Measurements from ENCODE around the gene SLC13A3. TPM values are rescaled to one million over a fixed set of nuclear protein-coding genes. Genes with fewer than 3 reads are reported as not detected.

SLC13A3 gene
- total RNA-seq, 1 donor, result 4.3 TPM

GRCh38 chr20:46695892-46696291, 44.6 kb upstream of the SLC13A3 start:
- DNase-seq (ENCODE audit: low read depth), result peak; percentile 77
- TF ChIP-seq, protein P1, sequence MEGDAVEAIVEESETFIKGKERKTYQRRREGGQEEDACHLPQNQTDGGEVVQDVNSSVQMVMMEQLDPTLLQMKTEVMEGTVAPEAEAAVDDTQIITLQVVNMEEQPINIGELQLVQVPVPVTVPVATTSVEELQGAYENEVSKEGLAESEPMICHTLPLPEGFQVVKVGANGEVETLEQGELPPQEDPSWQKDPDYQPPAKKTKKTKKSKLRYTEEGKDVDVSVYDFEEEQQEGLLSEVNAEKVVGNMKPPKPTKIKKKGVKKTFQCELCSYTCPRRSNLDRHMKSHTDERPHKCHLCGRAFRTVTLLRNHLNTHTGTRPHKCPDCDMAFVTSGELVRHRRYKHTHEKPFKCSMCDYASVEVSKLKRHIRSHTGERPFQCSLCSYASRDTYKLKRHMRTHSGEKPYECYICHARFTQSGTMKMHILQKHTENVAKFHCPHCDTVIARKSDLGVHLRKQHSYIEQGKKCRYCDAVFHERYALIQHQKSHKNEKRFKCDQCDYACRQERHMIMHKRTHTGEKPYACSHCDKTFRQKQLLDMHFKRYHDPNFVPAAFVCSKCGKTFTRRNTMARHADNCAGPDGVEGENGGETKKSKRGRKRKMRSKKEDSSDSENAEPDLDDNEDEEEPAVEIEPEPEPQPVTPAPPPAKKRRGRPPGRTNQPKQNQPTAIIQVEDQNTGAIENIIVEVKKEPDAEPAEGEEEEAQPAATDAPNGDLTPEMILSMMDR (IDR thresholded peaks at IDR 0.05; ENCODE audit: insufficient read depth, low read depth, low read length), result no peak
- H3K4me3 ChIP-seq (ENCODE audit: low read depth, low read length), result no peak overlapping the region

DNA sequence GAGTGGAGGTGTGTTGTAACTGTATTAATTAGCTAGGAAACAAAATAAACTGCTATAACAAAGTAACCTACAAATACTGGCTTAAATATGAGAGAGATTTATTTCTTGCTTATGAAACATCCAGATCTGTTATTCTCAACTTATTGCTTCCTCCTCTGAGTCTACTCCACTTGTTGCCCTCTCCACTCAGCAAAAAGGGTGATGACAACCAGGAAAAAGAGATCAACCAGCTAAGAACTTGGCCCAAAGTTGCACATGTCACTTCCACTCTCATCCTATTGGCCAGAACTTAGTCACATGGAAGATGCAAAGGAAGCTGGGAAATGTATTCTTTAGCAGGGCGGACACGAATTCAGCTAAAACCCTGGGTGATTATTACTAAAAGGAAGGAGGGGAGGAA, 43.2 kb upstream of the SLC13A3 start:
- no peak for DNase-seq (ENCODE audit: low read depth)
- TF ChIP-seq, protein P1 (IDR thresholded peaks at IDR 0.05; ENCODE audit: insufficient read depth, low read depth, low read length), result no peak

GRCh38 chr20:46691196-46691595, 39.9 kb upstream of the SLC13A3 start:
- TF ChIP-seq, protein P1 (IDR thresholded peaks at IDR 0.05; ENCODE audit: insufficient read depth, low read depth, low read length), result no peak
- no peak overlapping the region for H3K4me3 ChIP-seq (ENCODE audit: low read depth, low read length)
- no peak for DNase-seq (ENCODE audit: low read depth)

More for the DNA sequence above, 43.2 kb upstream of the SLC13A3 start:
- no peak overlapping the region for H3K4me3 ChIP-seq (ENCODE audit: low read depth, low read length)

GRCh38 chr20:46690219-46691106, 39.2 kb upstream of the SLC13A3 start:
- DNase-seq (ENCODE audit: low read depth), result no peak
- H3K4me3 ChIP-seq (ENCODE audit: low read depth, low read length), result peak overlapping the region; percentile 55
- TF ChIP-seq, protein P1 (IDR thresholded peaks at IDR 0.05; ENCODE audit: insufficient read depth, low read depth, low read length), result no peak

DNA sequence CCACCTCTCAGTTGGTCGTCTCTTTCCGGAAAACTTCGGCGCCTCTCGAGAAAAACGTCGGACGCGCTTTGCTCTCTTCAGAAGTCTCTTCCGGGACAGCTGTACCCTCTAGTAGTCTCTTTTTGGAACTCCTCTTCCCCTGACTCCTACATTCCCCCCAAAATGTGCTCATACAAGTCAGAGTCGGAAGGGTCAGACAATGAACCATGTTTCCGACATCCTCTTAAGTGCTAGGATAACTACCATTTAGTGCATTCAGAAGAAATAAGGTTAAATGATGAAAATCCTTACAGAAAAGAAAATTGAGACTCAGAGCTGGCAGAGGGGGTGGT, 38.5 kb upstream of the SLC13A3 start:
- peak overlapping the region; percentile 55 for H3K4me3 ChIP-seq (ENCODE audit: low read depth, low read length)
- no peak for DNase-seq (ENCODE audit: low read depth)
- TF ChIP-seq, protein P1 (IDR thresholded peaks at IDR 0.05; ENCODE audit: insufficient read depth, low read depth, low read length), result no peak

DNA sequence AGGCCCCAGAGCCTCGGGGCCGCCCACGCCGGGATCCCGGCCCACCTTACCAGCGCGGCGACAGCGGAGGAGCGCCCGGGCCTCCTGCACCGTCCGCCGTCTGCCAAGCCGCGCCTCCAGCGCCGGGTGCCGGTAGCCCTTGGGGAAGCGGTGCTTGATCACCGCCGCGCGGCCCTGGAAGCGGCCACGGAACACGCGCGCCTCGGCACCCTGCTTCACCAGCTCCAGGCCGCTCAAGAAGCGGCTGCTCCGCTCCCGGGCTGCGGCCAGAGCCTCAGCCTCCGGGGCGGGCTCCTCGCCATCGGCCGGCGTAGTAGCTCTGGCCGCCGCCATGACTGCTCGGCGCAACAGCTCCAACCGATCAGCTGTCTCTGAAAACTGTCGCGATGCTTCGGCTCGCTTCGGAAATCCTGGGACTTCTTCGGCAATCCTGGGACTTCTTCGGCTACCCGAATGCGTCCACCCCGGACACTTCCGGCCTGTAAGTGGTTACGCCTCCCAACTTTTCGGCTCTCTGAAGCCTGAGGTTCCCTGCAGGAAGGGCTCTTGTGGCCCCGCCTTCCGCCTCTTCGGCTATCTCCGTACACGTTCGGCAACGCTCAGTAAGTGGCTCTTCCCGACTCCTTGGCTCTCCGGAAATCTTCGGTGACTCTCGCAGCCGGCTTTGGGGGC, 38.0 kb upstream of the SLC13A3 start, which contains the start of gene TP53RK:
TP53RK (minus strand) TSS at position 363 of the 672 bp plus-strand sequence; CDS start at position 333, 30 bp downstream.
- peak; percentile 100 for DNase-seq (ENCODE audit: low read depth)
- TF ChIP-seq, protein P1 (IDR thresholded peaks at IDR 0.05; ENCODE audit: insufficient read depth, low read depth, low read length), result peak; percentile 15
- H3K4me3 ChIP-seq (ENCODE audit: low read depth, low read length), result peak within 1 kb of the TSS; percentile 87
